Measurements from ENCODE around the gene GAP43. TPM values are rescaled to one million over a fixed set of nuclear protein-coding genes. Genes with fewer than 3 reads are reported as not detected.

GAP43 gene
- total and polyA plus RNA-seq, 2 of the 13 experiments (the other 11 are each of a cell fraction or from before 2014, with no cell fraction given) = not detected

GRCh38 chr3:115658337-115659181 lies 35.2 kb downstream of the GAP43 start (continued):
- TF ChIP-seq ATF3 (CRISPR knock-in tag; IDR thresholded peaks at IDR 0.05) = peak; percentile 50; the same call in 1 of the 2 replicates
- TF ChIP-seq NFATC3 (CRISPR knock-in tag; IDR thresholded peaks at IDR 0.05) = no peak
- peak; percentile 36; the same call in 1 of the 2 replicates for TF ChIP-seq SAP130 (CRISPR knock-in tag; IDR thresholded peaks at IDR 0.05; ENCODE audit: low read depth)
- TF ChIP-seq SRSF1 (optimal IDR thresholded peaks at IDR 0.05; ENCODE audit: low read depth, low read length) = peak; percentile 80
- peak; percentile 46; the same call in 1 of the 2 replicates for TF ChIP-seq POGK (CRISPR knock-in tag; conservative IDR thresholded peaks at IDR 0.05)
- peak; percentile 44; the same call in 1 of the 2 replicates for TF ChIP-seq POLR2G (IDR thresholded peaks at IDR 0.05; ENCODE audit: low read depth, low read length)
- 0 out of 2 replicates have a peak, but pooled peaks have one; percentile 68 for TF ChIP-seq ZNF296 (CRISPR knock-in tag; conservative IDR thresholded peaks at IDR 0.05)
- peak; percentile 66; the same call in 1 of the 2 replicates for TF ChIP-seq ZNF329 (CRISPR knock-in tag; IDR thresholded peaks at IDR 0.05; ENCODE audit: low read depth)
- no peak for TF ChIP-seq ZNF792 (CRISPR knock-in tag; IDR thresholded peaks at IDR 0.05)
- peak; percentile 48; the same call in 1 of the 2 replicates for TF ChIP-seq ZBTB38 (CRISPR knock-in tag; IDR thresholded peaks at IDR 0.05)
- TF ChIP-seq, protein P1, sequence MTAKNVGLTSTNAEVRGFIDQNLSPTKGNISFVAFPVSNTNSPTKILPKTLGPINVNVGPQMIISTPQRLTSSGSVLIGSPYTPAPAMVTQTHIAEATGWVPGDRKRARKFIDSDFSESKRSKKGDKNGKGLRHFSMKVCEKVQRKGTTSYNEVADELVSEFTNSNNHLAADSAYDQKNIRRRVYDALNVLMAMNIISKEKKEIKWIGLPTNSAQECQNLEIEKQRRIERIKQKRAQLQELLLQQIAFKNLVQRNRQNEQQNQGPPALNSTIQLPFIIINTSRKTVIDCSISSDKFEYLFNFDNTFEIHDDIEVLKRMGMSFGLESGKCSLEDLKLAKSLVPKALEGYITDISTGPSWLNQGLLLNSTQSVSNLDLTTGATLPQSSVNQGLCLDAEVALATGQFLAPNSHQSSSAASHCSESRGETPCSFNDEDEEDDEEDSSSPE (CRISPR knock-in tag; IDR thresholded peaks at IDR 0.05) = peak; percentile 25; the same call in 1 of the 2 replicates
- TF ChIP-seq, protein P2, sequence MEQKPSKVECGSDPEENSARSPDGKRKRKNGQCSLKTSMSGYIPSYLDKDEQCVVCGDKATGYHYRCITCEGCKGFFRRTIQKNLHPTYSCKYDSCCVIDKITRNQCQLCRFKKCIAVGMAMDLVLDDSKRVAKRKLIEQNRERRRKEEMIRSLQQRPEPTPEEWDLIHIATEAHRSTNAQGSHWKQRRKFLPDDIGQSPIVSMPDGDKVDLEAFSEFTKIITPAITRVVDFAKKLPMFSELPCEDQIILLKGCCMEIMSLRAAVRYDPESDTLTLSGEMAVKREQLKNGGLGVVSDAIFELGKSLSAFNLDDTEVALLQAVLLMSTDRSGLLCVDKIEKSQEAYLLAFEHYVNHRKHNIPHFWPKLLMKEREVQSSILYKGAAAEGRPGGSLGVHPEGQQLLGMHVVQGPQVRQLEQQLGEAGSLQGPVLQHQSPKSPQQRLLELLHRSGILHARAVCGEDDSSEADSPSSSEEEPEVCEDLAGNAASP (CRISPR knock-in tag; IDR thresholded peaks at IDR 0.05; ENCODE audit: borderline replicate concordance) = peak; percentile 70; the same call in 1 of the 2 replicates
- peak; percentile 44; the same call in 1 of the 2 replicates for TF ChIP-seq UBTF (CRISPR knock-in tag; IDR thresholded peaks at IDR 0.05)
- TF ChIP-seq NKX3-1 (CRISPR knock-in tag; IDR thresholded peaks at IDR 0.05) = peak; percentile 53; the same call in 1 of the 2 replicates
- TF ChIP-seq NFAT5 (CRISPR knock-in tag; IDR thresholded peaks at IDR 0.05) = 0 out of 2 replicates have a peak, but pooled peaks have one; percentile 45
